UCSD-AML1 (cell line): ENCODE measurements around the gene TWIST2.

Source experiments
- DNase-seq: peaks from one replicate; lab custom pipeline; 2025; ENCODE audit not compliant: unreplicated experiment; lab: John Stamatoyannopoulos, UW

TWIST2 gene

GRCh38 chr2:238949710-238950345, 101.9 kb downstream of the TWIST2 start:
- DNase-seq: no peak

- no peak for DNase-seq
Measured at GRCh38 chr2:238950551-238950950, 102.7 kb downstream of the TWIST2 start.

- DNase-seq: no peak
Measured at GRCh38 chr2:238952261-238952919, 104.5 kb downstream of the TWIST2 start.

- no peak for DNase-seq
Measured at GRCh38 chr2:238954841-238955591, 107.1 kb downstream of the TWIST2 start.

- no peak for DNase-seq
Measured at GRCh38 chr2:238955648-238956531, 108.0 kb downstream of the TWIST2 start.

GRCh38 chr2:238956676-238957075, 108.8 kb downstream of the TWIST2 start:
- DNase-seq: no peak
